Ectodermal cell (in vitro differentiated cells): ENCODE measurements around the gene POC1A.

Experiments used
- H3K27ac ChIP-seq: 2 replicates; pipeline ENCODE4 v1.7.0; 2013; ENCODE audit warnings: mild to moderate bottlenecking, low read depth, low read length; ENCODE audit not compliant: insufficient read depth, poor library complexity, severe bottlenecking
- H3K27me3 ChIP-seq: 2 replicates; pipeline ENCODE4 v1.7.0; 2013; ENCODE audit warnings: mild to moderate bottlenecking, low read length; ENCODE audit not compliant: insufficient read depth, control insufficient read depth, poor library complexity, severe bottlenecking
- H3K36me3 ChIP-seq: one replicate; pipeline ENCODE4 v1.7.0; 2013; ENCODE audit warnings: low read length; ENCODE audit not compliant: control insufficient read depth, insufficient read depth
- H3K4me1 ChIP-seq: one replicate; pipeline ENCODE4 v1.7.0; 2013; ENCODE audit warnings: low read length; ENCODE audit not compliant: control insufficient read depth, insufficient read depth
- H3K4me3 ChIP-seq: 2 replicates; pipeline ENCODE4 v1.7.0; 2013; ENCODE audit warnings: low read depth, low read length, control low read depth; ENCODE audit not compliant: insufficient read depth
- H3K9me3 ChIP-seq: 2 replicates; pipeline ENCODE4 v1.7.0; 2013; ENCODE audit warnings: mild to moderate bottlenecking, low read length, moderate library complexity; ENCODE audit not compliant: control insufficient read depth
- WGBS, 2 experiments: methylation state at CpG; one replicate each; pipeline ENCODE4 v1.1.7; 2013; ENCODE audit warnings: missing lambda C conversion rate in 2 of 2; 5-methylcytosine and 5-hydroxymethylcytosine counted together

The POC1A gene

DNA sequence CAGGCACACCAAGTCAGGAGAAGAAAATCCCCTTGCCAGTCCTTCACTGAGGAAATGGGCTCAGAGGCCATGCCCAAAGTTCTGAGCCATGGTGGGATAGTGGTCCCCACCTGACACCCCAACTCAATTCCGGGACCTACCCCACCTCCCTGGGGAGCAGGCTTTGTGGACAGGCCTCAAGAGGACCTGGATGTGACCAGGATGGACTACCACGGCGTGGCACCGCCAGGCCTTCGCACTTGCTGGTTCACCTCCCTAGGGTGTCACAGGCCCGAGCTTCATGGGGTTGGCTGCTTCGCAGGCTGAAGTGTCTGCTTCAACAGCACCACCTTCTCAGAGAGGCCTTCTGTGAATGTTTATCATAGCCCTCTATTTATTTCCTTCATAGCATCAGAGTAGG, 31.7 kb downstream of the POC1A start:
- no peak overlapping the region for H3K4me3 ChIP-seq
- H3K27ac ChIP-seq, result no peak overlapping the region
- peaks cover 5% of the 10 kb centered on the region for H3K36me3 ChIP-seq
- 93 to 96% methylated on average over 7 of the region's 7 CpGs for WGBS, 2 experiments
- H3K27me3 ChIP-seq, result no peaks in the 10 kb centered on the region
- no peaks in the 10 kb centered on the region for H3K9me3 ChIP-seq
- H3K4me1 ChIP-seq, result no peaks in the 10 kb centered on the region

GRCh38 chr3:52121813-52122212, 32.4 kb downstream of the POC1A start:
- WGBS, 2 experiments, result 89 to 93% methylated on average over 6 of the region's 6 CpGs
- H3K36me3 ChIP-seq, result peaks cover 5% of the 10 kb centered on the region
- no peaks in the 10 kb centered on the region for H3K27me3 ChIP-seq
- H3K4me3 ChIP-seq, result no peak overlapping the region
- H3K27ac ChIP-seq, result no peak overlapping the region
- H3K4me1 ChIP-seq, result no peaks in the 10 kb centered on the region
- H3K9me3 ChIP-seq, result no peaks in the 10 kb centered on the region

- Histone ChIP-seq H3K9me3 (no peaks in the 10 kb centered on the region), H3K36me3 (peaks cover 5% of the 10 kb centered on the region), H3K4me3 (no peak overlapping the region), H3K27me3 (no peaks in the 10 kb centered on the region), H3K4me1 (no peaks in the 10 kb centered on the region), H3K27ac (no peak overlapping the region)
- 91 to 92% methylated on average over 7 of the region's 7 CpGs for WGBS, 2 experiments
Observed at GRCh38 chr3:52121464-52121805, 32.8 kb downstream of the POC1A start.

- Histone ChIP-seq H3K27ac (no peak overlapping the region), H3K4me1 (no peaks in the 10 kb centered on the region), H3K4me3 (no peak overlapping the region), H3K9me3 (no peaks in the 10 kb centered on the region), H3K27me3 (no peaks in the 10 kb centered on the region), H3K36me3 (peaks cover 5% of the 10 kb centered on the region)
- 94 to 99% methylated on average over 3 of the region's 3 CpGs for WGBS, 2 experiments
Observed at GRCh38 chr3:52120556-52121463, 33.4 kb downstream of the POC1A start.

- Histone ChIP-seq H3K9me3 (no peaks in the 10 kb centered on the region), H3K27me3 (no peaks in the 10 kb centered on the region), H3K36me3 (peaks cover 5% of the 10 kb centered on the region), H3K27ac (no peak overlapping the region), H3K4me3 (no peak overlapping the region), H3K4me1 (no peaks in the 10 kb centered on the region)
- 97 to 98% methylated on average over 5 to 6 of the region's 6 CpGs for WGBS, 2 experiments
Observed at GRCh38 chr3:52119826-52120225, 34.4 kb downstream of the POC1A start.

GRCh38 chr3:52119099-52119498, 35.1 kb downstream of the POC1A start:
- no peak overlapping the region for H3K4me3 ChIP-seq
- 89 to 90% methylated on average over 5 of the region's 5 CpGs for WGBS, 2 experiments
- peaks cover 5% of the 10 kb centered on the region for H3K36me3 ChIP-seq
- H3K4me1 ChIP-seq, result no peaks in the 10 kb centered on the region
- H3K27me3 ChIP-seq, result no peaks in the 10 kb centered on the region
- H3K27ac ChIP-seq, result no peak overlapping the region
- H3K9me3 ChIP-seq, result no peaks in the 10 kb centered on the region

DNA sequence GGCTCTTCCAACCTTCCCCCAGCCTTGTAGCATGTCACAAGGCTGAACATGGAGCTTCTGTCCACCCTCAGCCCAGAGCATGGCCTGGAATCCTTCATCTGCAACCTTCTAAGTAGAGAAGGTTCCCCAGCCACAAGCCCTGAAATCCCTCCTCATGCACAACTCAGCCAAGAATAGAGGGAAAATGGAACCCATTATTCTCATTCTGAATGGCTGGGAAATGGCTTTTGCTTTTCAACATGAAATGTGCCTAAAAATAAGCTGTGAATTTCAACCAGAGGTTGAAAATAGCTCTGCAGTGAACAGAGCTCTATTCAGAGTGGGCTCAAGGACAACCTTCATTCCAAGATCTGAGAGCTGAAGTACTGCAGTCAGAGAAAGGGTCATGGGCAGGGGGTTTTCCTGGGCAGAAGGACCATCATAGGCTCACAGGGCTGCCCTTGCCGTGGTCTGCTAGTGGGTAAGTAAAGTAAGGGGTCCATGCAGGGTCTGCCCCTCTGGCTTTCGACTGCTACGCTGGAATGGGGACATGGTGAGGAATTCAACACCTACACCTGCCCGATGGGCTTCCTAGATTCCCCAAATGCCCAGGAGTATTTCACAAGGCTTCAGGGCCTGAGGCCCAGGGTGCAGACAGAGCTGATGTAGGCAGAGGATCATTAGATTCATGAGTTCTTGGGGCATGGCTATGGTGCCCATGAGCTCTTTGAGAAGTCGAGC, 35.9 kb downstream of the POC1A start:
- Histone ChIP-seq H3K36me3 (peaks cover 5% of the 10 kb centered on the region), H3K27ac (no peak overlapping the region), H3K4me3 (no peak overlapping the region), H3K4me1 (no peaks in the 10 kb centered on the region), H3K9me3 (no peaks in the 10 kb centered on the region), H3K27me3 (no peaks in the 10 kb centered on the region)
- WGBS, 2 experiments, result 94 to 99% methylated on average over 5 of the region's 5 CpGs

DNA sequence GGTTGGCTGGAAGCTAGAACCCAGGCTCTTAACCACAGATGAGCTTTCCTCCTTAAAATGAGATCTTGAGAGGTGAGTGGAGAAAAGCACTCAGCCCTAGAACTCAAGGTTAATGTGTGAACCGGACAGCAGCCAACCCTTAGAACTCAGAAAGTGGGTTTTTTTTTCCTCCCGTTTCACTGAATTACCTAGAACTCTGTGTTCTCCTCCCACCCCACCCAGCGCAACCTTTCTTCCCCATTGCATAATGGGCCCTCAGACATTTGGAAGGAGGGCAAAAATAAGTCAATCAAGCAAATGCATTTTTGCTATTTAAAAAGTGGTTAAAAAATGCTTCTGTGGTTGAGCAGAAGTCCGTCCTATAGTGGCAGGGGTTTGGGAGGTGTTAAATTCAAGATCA, 36.7 kb downstream of the POC1A start:
- WGBS, 2 experiments, result 93 to 97% methylated on average over 4 of the region's 4 CpGs
- Histone ChIP-seq H3K9me3 (no peaks in the 10 kb centered on the region), H3K4me3 (no peak overlapping the region), H3K36me3 (no peaks in the 10 kb centered on the region), H3K4me1 (no peaks in the 10 kb centered on the region), H3K27ac (no peak overlapping the region), H3K27me3 (no peaks in the 10 kb centered on the region)

- H3K9me3 ChIP-seq, result no peaks in the 10 kb centered on the region
- H3K27ac ChIP-seq, result no peak overlapping the region
- no peaks in the 10 kb centered on the region for H3K36me3 ChIP-seq
- peaks cover 3% of the 10 kb centered on the region for H3K4me1 ChIP-seq
- no peaks in the 10 kb centered on the region for H3K27me3 ChIP-seq
- WGBS, 2 experiments, result 92 to 94% methylated on average over 6 of the region's 6 CpGs
- no peak overlapping the region for H3K4me3 ChIP-seq
Observed at GRCh38 chr3:52112056-52112455, 42.2 kb downstream of the POC1A start.

- WGBS, 2 experiments, result 67 to 81% methylated on average over 2 of the region's 2 CpGs
- no peak overlapping the region for H3K27ac ChIP-seq
Observed at GRCh38 chr3:52110502-52110901, 43.7 kb downstream of the POC1A start.

More at GRCh38 chr3:52110502-52110901, 43.7 kb downstream of the POC1A start:
- Histone ChIP-seq H3K36me3 (no peaks in the 10 kb centered on the region), H3K4me3 (no peak overlapping the region), H3K9me3 (no peaks in the 10 kb centered on the region), H3K4me1 (peaks cover 3% of the 10 kb centered on the region), H3K27me3 (no peaks in the 10 kb centered on the region)
